GM23338 (cell line): Measurements from ENCODE around the gene PCSK6. TPM values are rescaled to one million over a fixed set of nuclear protein-coding genes. Genes with fewer than 3 reads are reported as not detected.

Experiments used
- ATAC-seq: fragments of 200-7000 bp; cut with Tn5 transposase; 3 replicates; pipeline ENCODE4 v1.9.1; 2020
- DNase-seq: peaks from one replicate; pipeline ENCODE4 v3.0.0-alpha.2; 2015; ENCODE audit warnings: low spot score
- H2AFZ ChIP-seq: fragments of 200-600 bp; sonication (generic); 2 replicates; pipeline ENCODE4 v1.8.0; 2016; ENCODE audit warnings: antibody characterized with exemption, mild to moderate bottlenecking, moderate library complexity
- H3F3A ChIP-seq: fragments of 200-600 bp; sonication (generic); replicated peaks from 2 replicates; pipeline ENCODE4 v1.8.0; 2017; ENCODE audit warnings: antibody characterized with exemption, mixed run types, low read depth
- H3K27ac ChIP-seq: fragments of 200-600 bp; sonication (generic); 2 replicates; pipeline ENCODE4 v1.6.1; 2016; ENCODE audit warnings: low read depth
- H3K27me3 ChIP-seq: fragments of 200-600 bp; sonication (generic); 2 replicates; pipeline ENCODE4 v1.8.0; 2016; ENCODE audit warnings: mild to moderate bottlenecking, mixed run types, moderate library complexity; ENCODE audit not compliant: insufficient read depth
- H3K36me3 ChIP-seq: fragments of 200-600 bp; sonication (generic); 2 replicates; pipeline ENCODE4 v1.8.0; 2016; ENCODE audit warnings: mild to moderate bottlenecking; ENCODE audit not compliant: insufficient read depth
- H3K4me1 ChIP-seq: fragments of 200-600 bp; sonication (generic); 2 replicates; pipeline ENCODE4 v1.8.0; 2016; ENCODE audit warnings: mild to moderate bottlenecking, moderate library complexity; ENCODE audit not compliant: insufficient read depth
- H3K4me2 ChIP-seq: fragments of 200-600 bp; sonication (generic); 2 replicates; pipeline ENCODE4 v1.7.1; 2017; ENCODE audit warnings: mixed run types
- H3K4me3 ChIP-seq: fragments of 200-600 bp; sonication (generic); 2 replicates; pipeline ENCODE4 v1.6.1; 2016; ENCODE audit warnings: mixed run types
- H3K79me2 ChIP-seq: fragments of 200-600 bp; sonication (generic); replicated peaks from 2 replicates; pipeline ENCODE4 v1.8.0; 2017; ENCODE audit warnings: mild to moderate bottlenecking; ENCODE audit not compliant: insufficient read depth
- H3K9me2 ChIP-seq: fragments of 200-600 bp; sonication (generic); 2 replicates; pipeline ENCODE4 v1.8.0; 2017; ENCODE audit not compliant: insufficient read depth
- H4K20me1 ChIP-seq: fragments of 200-600 bp; sonication (generic); replicated peaks from 2 replicates; pipeline ENCODE4 v1.8.0; 2017; ENCODE audit warnings: mild to moderate bottlenecking; ENCODE audit not compliant: insufficient read depth
- H3K27ac Mint-ChIP-seq: 2 replicates; pipeline ENCODE4 v1.8.0; 2020; ENCODE audit warnings: inconsistent platforms, mild to moderate bottlenecking, moderate library complexity, mixed read lengths
- H3K27me3 Mint-ChIP-seq: 3 replicates; pipeline ENCODE4 v1.8.0; 2022; ENCODE audit warnings: low read depth, mild to moderate bottlenecking, moderate library complexity, mixed read lengths, inconsistent platforms; ENCODE audit not compliant: insufficient read depth, poor library complexity
- H3K36me3 Mint-ChIP-seq: 3 replicates; pipeline ENCODE4 v1.8.0; 2021; ENCODE audit warnings: low read depth, mild to moderate bottlenecking, inconsistent platforms, moderate library complexity, mixed read lengths
- H3K4me1 Mint-ChIP-seq: 3 replicates; pipeline ENCODE4 v1.8.0; 2020; ENCODE audit warnings: mild to moderate bottlenecking, inconsistent platforms, mixed read lengths
- H3K4me3 Mint-ChIP-seq: 3 replicates; pipeline ENCODE4 v1.8.0; 2021; ENCODE audit warnings: moderate library complexity, mild to moderate bottlenecking, inconsistent platforms, mixed read lengths
- H3K9me3 Mint-ChIP-seq: 3 replicates; pipeline ENCODE4 v1.8.0; 2020; ENCODE audit warnings: moderate library complexity, mild to moderate bottlenecking, inconsistent platforms, mixed read lengths
- CREB1 ChIP-seq: fragments of 250-450 bp; sonication (Bioruptor Pico); IDR thresholded peaks from 2 replicates; pipeline ENCODE4 v1.5.0; 2020; ENCODE audit warnings: low read depth, mild to moderate bottlenecking, moderate library complexity
- EZH2 ChIP-seq: fragments of 200-600 bp; sonication (generic); IDR thresholded peaks from one replicate; pipeline ENCODE4 v1.8.0; 2017; ENCODE audit warnings: antibody characterized with exemption, mild to moderate bottlenecking, low read depth; ENCODE audit not compliant: unreplicated experiment
- EZH2phosphoT487 ChIP-seq: fragments of 200-600 bp; sonication (generic); IDR thresholded peaks from one replicate; pipeline ENCODE4 v1.8.1; 2018; ENCODE audit warnings: antibody characterized with exemption; ENCODE audit not compliant: unreplicated experiment
- JUNB ChIP-seq: IDR thresholded peaks from one replicate; pipeline ENCODE4 v1.6.1; 2016; ENCODE audit warnings: antibody characterized with exemption; ENCODE audit not compliant: unreplicated experiment
- POLR2AphosphoS5 ChIP-seq: IDR thresholded peaks from 2 replicates; pipeline ENCODE4 v1.6.1; 2016; ENCODE audit warnings: antibody characterized with exemption, low read depth
- STAT1 ChIP-seq: IDR thresholded peaks from one replicate; pipeline ENCODE4 v1.6.1; 2016; ENCODE audit warnings: antibody characterized with exemption; ENCODE audit not compliant: unreplicated experiment
- ZNF114 ChIP-seq: fragments of 250-450 bp; sonication (Bioruptor Pico); IDR thresholded peaks from 2 replicates; pipeline ENCODE4 v1.5.0; 2020; ENCODE audit warnings: mild to moderate bottlenecking, moderate library complexity
- ZNF331 ChIP-seq: fragments of 250-450 bp; sonication (Bioruptor Pico); IDR thresholded peaks from 2 replicates; pipeline ENCODE4 v1.5.0; 2020; ENCODE audit warnings: low read depth, mild to moderate bottlenecking, moderate library complexity
- polyA plus RNA-seq: library from polyadenylated mRNA; unstranded; fragments of >200 nt; fragmentation: Nextera tagmentation; extraction: Ambion mirVana; gene quantifications from 2 replicates; pipeline ENCODE4 v1.2.1, GENCODE V29; 2016
- total RNA-seq: library from RNA; depleted of rRNA; stranded (reverse); fragments of >200 nt; shearing (Covaris generic); gene quantifications from 2 replicates; pipeline ENCODE4 v1.2.3, GENCODE V29; 2014
- TF ChIP-seq, protein P1 (sequence below): IDR thresholded peaks from one replicate; pipeline ENCODE4 v1.6.1; 2018; ENCODE audit warnings: antibody characterized with exemption; ENCODE audit not compliant: unreplicated experiment
- TF ChIP-seq, protein P2 (sequence below): IDR thresholded peaks from 2 replicates; pipeline ENCODE4 v1.6.1; 2016; ENCODE audit warnings: antibody characterized with exemption
- TF ChIP-seq, protein P3 (sequence below), 2 experiments: fragments of 200-600 bp in 1 of 2; sonication (generic) in 1 of 2; conservative IDR thresholded peaks; 2 replicates each; pipeline versions ENCODE4 v1.5.1 to v1.6.1; 2016 to 2017; ENCODE audit warnings: antibody characterized with exemption in 2 of 2, low read depth in 2 of 2, mild to moderate bottlenecking in 2 of 2, moderate library complexity in 1 of 2

The PCSK6 gene
- total and polyA plus RNA-seq, 2 experiments from 2014 or later: 1.7 to 6.7 TPM

DNA sequence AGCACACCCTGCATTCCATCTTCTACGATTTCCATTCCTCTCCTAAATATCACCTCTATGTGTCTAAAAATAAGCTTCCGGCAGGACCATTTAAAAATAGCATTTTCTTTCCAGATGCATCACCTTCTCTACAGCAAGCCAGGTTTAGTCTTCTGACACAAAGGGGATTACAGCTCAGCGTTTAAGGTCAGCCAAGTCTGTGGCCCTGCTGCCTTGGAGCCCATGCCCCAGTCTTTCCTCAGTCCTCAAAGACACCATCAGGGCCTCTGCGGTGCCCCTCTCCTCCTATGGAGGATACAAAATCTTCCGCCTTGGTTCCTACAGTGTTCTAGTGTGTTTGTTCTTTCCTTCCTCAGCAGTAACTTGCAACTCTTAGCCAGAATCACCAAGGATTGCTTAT is 216.0 kb downstream of the PCSK6 start (continued):
- TF ChIP-seq, protein P1, sequence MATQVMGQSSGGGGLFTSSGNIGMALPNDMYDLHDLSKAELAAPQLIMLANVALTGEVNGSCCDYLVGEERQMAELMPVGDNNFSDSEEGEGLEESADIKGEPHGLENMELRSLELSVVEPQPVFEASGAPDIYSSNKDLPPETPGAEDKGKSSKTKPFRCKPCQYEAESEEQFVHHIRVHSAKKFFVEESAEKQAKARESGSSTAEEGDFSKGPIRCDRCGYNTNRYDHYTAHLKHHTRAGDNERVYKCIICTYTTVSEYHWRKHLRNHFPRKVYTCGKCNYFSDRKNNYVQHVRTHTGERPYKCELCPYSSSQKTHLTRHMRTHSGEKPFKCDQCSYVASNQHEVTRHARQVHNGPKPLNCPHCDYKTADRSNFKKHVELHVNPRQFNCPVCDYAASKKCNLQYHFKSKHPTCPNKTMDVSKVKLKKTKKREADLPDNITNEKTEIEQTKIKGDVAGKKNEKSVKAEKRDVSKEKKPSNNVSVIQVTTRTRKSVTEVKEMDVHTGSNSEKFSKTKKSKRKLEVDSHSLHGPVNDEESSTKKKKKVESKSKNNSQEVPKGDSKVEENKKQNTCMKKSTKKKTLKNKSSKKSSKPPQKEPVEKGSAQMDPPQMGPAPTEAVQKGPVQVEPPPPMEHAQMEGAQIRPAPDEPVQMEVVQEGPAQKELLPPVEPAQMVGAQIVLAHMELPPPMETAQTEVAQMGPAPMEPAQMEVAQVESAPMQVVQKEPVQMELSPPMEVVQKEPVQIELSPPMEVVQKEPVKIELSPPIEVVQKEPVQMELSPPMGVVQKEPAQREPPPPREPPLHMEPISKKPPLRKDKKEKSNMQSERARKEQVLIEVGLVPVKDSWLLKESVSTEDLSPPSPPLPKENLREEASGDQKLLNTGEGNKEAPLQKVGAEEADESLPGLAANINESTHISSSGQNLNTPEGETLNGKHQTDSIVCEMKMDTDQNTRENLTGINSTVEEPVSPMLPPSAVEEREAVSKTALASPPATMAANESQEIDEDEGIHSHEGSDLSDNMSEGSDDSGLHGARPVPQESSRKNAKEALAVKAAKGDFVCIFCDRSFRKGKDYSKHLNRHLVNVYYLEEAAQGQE: no peak
- no peak for TF ChIP-seq STAT1
- TF ChIP-seq, protein P2, sequence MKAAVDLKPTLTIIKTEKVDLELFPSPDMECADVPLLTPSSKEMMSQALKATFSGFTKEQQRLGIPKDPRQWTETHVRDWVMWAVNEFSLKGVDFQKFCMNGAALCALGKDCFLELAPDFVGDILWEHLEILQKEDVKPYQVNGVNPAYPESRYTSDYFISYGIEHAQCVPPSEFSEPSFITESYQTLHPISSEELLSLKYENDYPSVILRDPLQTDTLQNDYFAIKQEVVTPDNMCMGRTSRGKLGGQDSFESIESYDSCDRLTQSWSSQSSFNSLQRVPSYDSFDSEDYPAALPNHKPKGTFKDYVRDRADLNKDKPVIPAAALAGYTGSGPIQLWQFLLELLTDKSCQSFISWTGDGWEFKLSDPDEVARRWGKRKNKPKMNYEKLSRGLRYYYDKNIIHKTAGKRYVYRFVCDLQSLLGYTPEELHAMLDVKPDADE: no peak
- no peak for TF ChIP-seq JUNB
- TF ChIP-seq ZNF114 (CRISPR knock-in tag): no peak
- no peak for TF ChIP-seq EZH2phosphoT487
- no peak for TF ChIP-seq CREB1 (CRISPR knock-in tag)
- TF ChIP-seq EZH2: no peak
- TF ChIP-seq, protein P3, sequence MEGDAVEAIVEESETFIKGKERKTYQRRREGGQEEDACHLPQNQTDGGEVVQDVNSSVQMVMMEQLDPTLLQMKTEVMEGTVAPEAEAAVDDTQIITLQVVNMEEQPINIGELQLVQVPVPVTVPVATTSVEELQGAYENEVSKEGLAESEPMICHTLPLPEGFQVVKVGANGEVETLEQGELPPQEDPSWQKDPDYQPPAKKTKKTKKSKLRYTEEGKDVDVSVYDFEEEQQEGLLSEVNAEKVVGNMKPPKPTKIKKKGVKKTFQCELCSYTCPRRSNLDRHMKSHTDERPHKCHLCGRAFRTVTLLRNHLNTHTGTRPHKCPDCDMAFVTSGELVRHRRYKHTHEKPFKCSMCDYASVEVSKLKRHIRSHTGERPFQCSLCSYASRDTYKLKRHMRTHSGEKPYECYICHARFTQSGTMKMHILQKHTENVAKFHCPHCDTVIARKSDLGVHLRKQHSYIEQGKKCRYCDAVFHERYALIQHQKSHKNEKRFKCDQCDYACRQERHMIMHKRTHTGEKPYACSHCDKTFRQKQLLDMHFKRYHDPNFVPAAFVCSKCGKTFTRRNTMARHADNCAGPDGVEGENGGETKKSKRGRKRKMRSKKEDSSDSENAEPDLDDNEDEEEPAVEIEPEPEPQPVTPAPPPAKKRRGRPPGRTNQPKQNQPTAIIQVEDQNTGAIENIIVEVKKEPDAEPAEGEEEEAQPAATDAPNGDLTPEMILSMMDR (conservative IDR thresholded peaks at IDR 0.05; ENCODE audit: low read depth in 2 of 2): no peak
- no peak for TF ChIP-seq POLR2AphosphoS5
- no peak for TF ChIP-seq ZNF331 (CRISPR knock-in tag)

DNA sequence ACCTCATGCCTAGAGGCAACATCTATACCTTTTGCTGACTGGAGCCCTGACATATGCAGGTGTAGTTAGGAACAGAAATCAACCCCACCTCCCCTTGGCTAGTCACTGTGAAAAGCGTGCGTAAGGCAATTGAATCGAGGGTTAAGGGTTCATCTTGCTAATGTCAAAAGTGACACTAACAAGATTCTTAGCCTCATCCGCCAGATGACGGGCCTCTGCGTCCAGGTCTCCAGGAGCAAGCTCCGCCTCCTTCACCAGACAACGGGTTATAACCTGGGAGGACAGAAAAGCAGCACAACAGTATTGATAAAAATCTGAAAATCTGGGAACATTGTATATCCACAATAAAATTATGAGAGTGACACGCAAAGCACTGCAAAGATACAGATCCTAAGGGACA is 216.9 kb downstream of the PCSK6 start:
- peaks cover 46% of the 10 kb centered on the region for H3K36me3 ChIP-seq
- no peak overlapping the region for H2AFZ ChIP-seq
- no peaks in the 10 kb centered on the region for H3K9me3 Mint-ChIP-seq
- no peak overlapping the region for H3K4me2 ChIP-seq
- no peaks in the 10 kb centered on the region for H3K27me3 ChIP-seq
- no peak overlapping the region for H3K4me3 Mint-ChIP-seq
- H3K27ac ChIP-seq: no peak overlapping the region
- no peak for TF ChIP-seq JUNB
- no peak for TF ChIP-seq ZNF331 (CRISPR knock-in tag)
- TF ChIP-seq ZNF114 (CRISPR knock-in tag): no peak
- TF ChIP-seq, protein P1: no peak
- ATAC-seq: no peak
- peaks cover 8% of the 10 kb centered on the region for H3K27me3 Mint-ChIP-seq
- peaks cover 4% of the 10 kb centered on the region for H4K20me1 ChIP-seq
- peaks cover 61% of the 10 kb centered on the region for H3K36me3 Mint-ChIP-seq
- H3K4me3 ChIP-seq: no peak overlapping the region
- H3K27ac Mint-ChIP-seq: no peak overlapping the region
- H3F3A ChIP-seq: peaks cover 32% of the 10 kb centered on the region
- peaks cover 19% of the 10 kb centered on the region for H3K79me2 ChIP-seq
- peaks cover 8% of the 10 kb centered on the region for H3K4me1 ChIP-seq
- H3K4me1 Mint-ChIP-seq: peaks cover 3% of the 10 kb centered on the region
- no peak for DNase-seq
- H3K9me2 ChIP-seq: no peaks in the 10 kb centered on the region
